H1 (cell line): ENCODE measurements around the gene ISG20L2.

ENCODE experiments used
- FOSL1 ChIP-seq: IDR thresholded peaks from 2 replicates; pipeline ENCODE4 v1.6.1; 2011; ENCODE audit warnings: mild to moderate bottlenecking, low read depth, low read length, moderate library complexity; ENCODE audit not compliant: insufficient read depth
- JUND ChIP-seq: IDR thresholded peaks from 2 replicates; pipeline ENCODE4 v1.6.1; 2011; ENCODE audit warnings: mild to moderate bottlenecking, improper control_type of control experiment, low read length
- MAX ChIP-seq: IDR thresholded peaks from 2 replicates; pipeline ENCODE4 v1.6.1; 2012; ENCODE audit warnings: inconsistent platforms
- USF2 ChIP-seq: IDR thresholded peaks from 2 replicates; pipeline ENCODE4 v1.6.1; 2011; ENCODE audit warnings: low read length, improper control_type of control experiment
- YY1 ChIP-seq: IDR thresholded peaks from 2 replicates; pipeline ENCODE4 v1.6.1; 2011; ENCODE audit warnings: low read depth, mild to moderate bottlenecking, low read length
- ZNF274 ChIP-seq: IDR thresholded peaks from 2 replicates; pipeline ENCODE4 v1.7.0; 2012; ENCODE audit warnings: low read length, borderline replicate concordance; ENCODE audit errors: extremely low read depth

GRCh38 chr1:156712626-156713025 is 15.9 kb downstream of the ISG20L2 start:
- TF ChIP-seq FOSL1 (no peak), YY1 (no peak), ZNF274 (no peak), USF2 (no peak), MAX (no peak), JUND (no peak)
